Mesendoderm (in vitro differentiated cells): ENCODE data around the gene BCL2.

Experiments used
- DNase-seq: peaks from one replicate; pipeline ENCODE4 v3.0.0; 2013
- H2AK5ac ChIP-seq: 2 replicates; pipeline ENCODE4 v1.6.1; 2013; ENCODE audit warnings: low read length, inconsistent platforms
- H2BK120ac ChIP-seq: 2 replicates; pipeline ENCODE4 v1.6.1; 2013; ENCODE audit warnings: low read depth, mild to moderate bottlenecking, low read length, moderate library complexity, mixed read lengths
- H2BK15ac ChIP-seq: replicated peaks from 2 replicates; pipeline ENCODE4 v1.6.1; 2013; ENCODE audit warnings: low read depth, mild to moderate bottlenecking, moderate library complexity
- H2BK5ac ChIP-seq: 2 replicates; pipeline ENCODE4 v1.6.1; 2013; ENCODE audit warnings: low read length, inconsistent platforms
- H3K18ac ChIP-seq: 2 replicates; pipeline ENCODE4 v1.6.1; 2013; ENCODE audit warnings: mild to moderate bottlenecking, low read length, mixed read lengths
- H3K23ac ChIP-seq: one replicate; pipeline ENCODE4 v1.6.1; 2013; ENCODE audit warnings: low read length
- H3K27ac ChIP-seq: 2 replicates; pipeline ENCODE4 v1.5.1; 2013; ENCODE audit warnings: low read depth, mild to moderate bottlenecking, inconsistent platforms, low read length, moderate library complexity
- H3K27me3 ChIP-seq: 2 replicates; pipeline ENCODE4 v1.6.1; 2013; ENCODE audit warnings: low read length, control low read depth, mild to moderate bottlenecking, inconsistent platforms; ENCODE audit not compliant: insufficient read depth, poor library complexity
- H3K36me3 ChIP-seq: 2 replicates; pipeline ENCODE4 v1.6.1; 2013; ENCODE audit warnings: low read length, inconsistent platforms; ENCODE audit not compliant: control insufficient read depth, insufficient read depth
- H3K4ac ChIP-seq: one replicate; pipeline ENCODE4 v1.6.1; 2013; ENCODE audit warnings: low read depth, mild to moderate bottlenecking, low read length, moderate library complexity
- H3K4me1 ChIP-seq: 2 replicates; pipeline ENCODE4 v1.6.1; 2013; ENCODE audit warnings: low read depth, low read length, inconsistent platforms; ENCODE audit not compliant: control insufficient read depth
- H3K4me2 ChIP-seq: 2 replicates; pipeline ENCODE4 v1.6.1; 2013; ENCODE audit warnings: low read length
- H3K4me3 ChIP-seq: 2 replicates; pipeline ENCODE4 v1.5.1; 2013; ENCODE audit warnings: mild to moderate bottlenecking, low read length
- H3K56ac ChIP-seq: one replicate; pipeline ENCODE4 v1.6.1; 2013; ENCODE audit warnings: low read length
- H3K79me1 ChIP-seq: 2 replicates; pipeline ENCODE4 v1.6.1; 2013; ENCODE audit warnings: low read length, inconsistent platforms
- H3K79me2 ChIP-seq: 2 replicates; pipeline ENCODE4 v1.6.1; 2013; ENCODE audit warnings: mild to moderate bottlenecking, low read length; ENCODE audit not compliant: control insufficient read depth, insufficient read depth
- H3K9ac ChIP-seq: 2 replicates; pipeline ENCODE4 v1.6.1; 2013; ENCODE audit warnings: low read length, inconsistent platforms
- H4K5ac ChIP-seq: one replicate; pipeline ENCODE4 v1.6.1; 2013; ENCODE audit warnings: low read length
- H4K8ac ChIP-seq: one replicate; pipeline ENCODE4 v1.6.1; 2013; ENCODE audit warnings: low read depth, mild to moderate bottlenecking, control low read depth, low read length, moderate library complexity
- WGBS: extraction: QIAGEN DNeasy Blood & Tissue Kit; methylation state at CpG from one replicate; pipeline ENCODE4 v1.1.7; 2013; ENCODE audit warnings: low lambda C conversion rate, missing lambda C conversion rate; ENCODE audit not compliant: insufficient coverage; ENCODE audit errors: extremely low coverage; 5-methylcytosine and 5-hydroxymethylcytosine counted together

Gene BCL2

DNA sequence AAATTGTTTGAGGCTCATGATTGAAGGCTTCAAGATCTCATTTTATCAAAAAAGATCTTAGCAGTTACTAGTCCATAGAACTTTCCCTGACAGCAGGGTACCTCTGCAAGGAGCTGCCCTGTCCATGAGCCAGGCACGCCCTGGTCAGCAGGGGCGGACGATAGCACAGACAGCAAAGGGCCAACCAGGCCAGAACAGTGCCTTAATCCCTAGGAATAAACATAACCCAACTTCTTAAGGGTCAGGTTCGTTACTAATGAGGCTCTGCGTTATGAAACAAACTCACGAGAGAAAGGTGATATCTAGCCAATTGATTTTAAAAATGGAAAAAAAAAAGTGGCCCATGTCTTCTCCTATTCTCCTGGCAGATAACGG, 59.2 kb downstream of the BCL2 start:
- no peaks in the 10 kb centered on the region for H3K4me1 ChIP-seq
- H3K36me3 ChIP-seq, result no peaks in the 10 kb centered on the region
- no peak overlapping the region for H3K18ac ChIP-seq
- H3K27ac ChIP-seq, result no peak overlapping the region
- H3K4me2 ChIP-seq, result no peak overlapping the region
- no peak overlapping the region for H2BK5ac ChIP-seq
- no CpG with 5 or more reads among the region's 7 CpGs for WGBS
- H3K27me3 ChIP-seq, result no peaks in the 10 kb centered on the region
- H3K4me3 ChIP-seq, result no peak overlapping the region
- no peaks in the 10 kb centered on the region for H3K79me1 ChIP-seq
- no peak overlapping the region for H3K56ac ChIP-seq
- H4K8ac ChIP-seq, result no peak overlapping the region
- no peak overlapping the region for H3K4ac ChIP-seq
- H3K9ac ChIP-seq, result no peak overlapping the region
- no peak for DNase-seq
- no peak overlapping the region for H2BK15ac ChIP-seq
- no peak overlapping the region for H2AK5ac ChIP-seq
- no peak overlapping the region for H4K5ac ChIP-seq
- H3K23ac ChIP-seq, result no peak overlapping the region
- H2BK120ac ChIP-seq, result no peak overlapping the region
- H3K79me2 ChIP-seq, result no peaks in the 10 kb centered on the region

DNA sequence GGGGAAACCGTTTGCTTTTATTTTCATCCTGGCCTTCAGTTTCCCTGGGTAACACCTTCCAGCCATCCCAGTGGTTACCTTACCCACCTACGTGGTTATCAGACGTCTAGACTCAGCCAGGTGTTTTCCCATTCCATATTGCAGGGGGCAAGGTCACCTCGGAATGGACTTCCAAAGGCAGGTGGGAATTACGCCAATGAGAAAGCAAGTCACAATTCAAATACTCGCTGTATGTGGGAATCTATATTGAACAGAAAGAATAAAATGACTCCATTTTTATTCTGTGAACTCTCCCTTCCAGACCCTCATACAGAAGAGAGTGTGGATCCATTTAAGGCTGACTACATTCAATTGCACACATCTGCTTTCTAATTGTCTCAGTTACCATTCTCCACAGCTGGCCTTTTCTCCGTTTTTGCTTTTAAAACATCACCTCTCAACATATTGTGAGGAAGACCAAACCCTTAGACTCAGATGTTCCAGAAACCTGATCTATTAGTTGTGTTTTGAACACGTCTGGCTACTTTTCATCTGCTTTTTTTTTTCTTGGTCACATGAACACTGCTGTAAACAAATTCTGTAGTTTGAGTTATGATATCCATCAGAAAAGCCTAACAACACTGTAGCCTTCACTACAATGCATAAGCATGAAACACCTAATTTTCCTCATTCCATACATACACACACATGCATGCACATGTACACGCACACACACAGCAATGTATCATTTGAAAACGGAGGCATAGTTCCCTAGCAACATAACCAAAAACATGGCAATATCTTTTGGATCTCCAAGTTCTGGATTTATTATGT, 59.8 kb downstream of the BCL2 start:
- Histone ChIP-seq H2AK5ac (no peak overlapping the region), H3K4me1 (no peaks in the 10 kb centered on the region), H2BK120ac (no peak overlapping the region), H2BK5ac (no peak overlapping the region), H3K79me2 (no peaks in the 10 kb centered on the region), H3K27me3 (no peaks in the 10 kb centered on the region), H3K36me3 (no peaks in the 10 kb centered on the region), H3K9ac (no peak overlapping the region), H4K5ac (no peak overlapping the region), H3K4me2 (no peak overlapping the region), H2BK15ac (no peak overlapping the region), H3K23ac (no peak overlapping the region), H3K79me1 (no peaks in the 10 kb centered on the region), H4K8ac (no peak overlapping the region), H3K4me3 (no peak overlapping the region), H3K56ac (no peak overlapping the region), H3K27ac (no peak overlapping the region), H3K4ac (no peak overlapping the region), H3K18ac (no peak overlapping the region)
- WGBS, result no CpG with 5 or more reads among the region's 10 CpGs
- no peak for DNase-seq

DNA sequence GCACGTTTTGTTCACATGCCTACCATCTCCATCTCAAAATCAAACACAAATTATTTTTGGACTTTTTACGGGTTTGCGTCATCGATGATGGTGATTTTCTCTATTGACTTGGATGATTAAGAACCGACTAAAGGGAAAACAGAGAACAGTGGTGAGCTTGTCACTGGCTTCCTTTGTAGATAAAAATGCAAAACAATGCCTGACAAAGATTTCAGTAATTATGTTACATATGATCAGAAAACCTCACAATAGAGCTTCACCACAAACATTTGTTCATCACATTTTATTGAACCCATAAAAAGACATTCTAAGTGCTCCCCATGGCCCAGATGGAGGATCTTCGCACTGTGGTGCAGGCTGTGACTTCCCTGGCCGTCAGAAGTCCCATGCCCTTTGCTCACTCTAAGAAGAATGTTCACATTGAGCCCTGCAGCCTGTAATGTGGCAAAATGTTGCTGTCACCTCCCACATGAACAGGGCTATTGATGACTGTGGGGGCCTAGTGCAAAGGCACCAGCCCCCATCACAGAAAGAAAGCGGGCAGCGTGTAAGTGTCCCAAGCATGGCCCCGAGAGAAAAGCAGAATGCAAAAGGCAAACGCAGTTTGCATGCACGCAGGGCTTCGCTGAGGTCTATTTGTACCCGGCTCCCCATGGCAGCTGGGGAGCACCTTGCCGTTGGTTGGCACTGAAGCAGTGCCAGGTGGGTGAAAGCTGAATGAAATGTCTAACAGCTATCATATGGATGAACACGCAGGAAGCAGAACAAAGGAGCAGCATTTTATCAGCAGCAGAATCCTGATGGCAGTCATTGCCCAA, 60.6 kb downstream of the BCL2 start:
- Histone ChIP-seq H4K5ac (no peak overlapping the region), H3K56ac (no peak overlapping the region), H3K18ac (no peak overlapping the region), H3K27me3 (no peaks in the 10 kb centered on the region), H3K4ac (no peak overlapping the region), H4K8ac (no peak overlapping the region), H3K23ac (no peak overlapping the region), H3K4me3 (no peak overlapping the region), H3K27ac (no peak overlapping the region), H3K79me1 (no peaks in the 10 kb centered on the region), H3K9ac (no peak overlapping the region), H2BK15ac (no peak overlapping the region), H3K79me2 (no peaks in the 10 kb centered on the region), H2AK5ac (no peak overlapping the region), H3K4me2 (no peak overlapping the region), H2BK120ac (no peak overlapping the region), H3K4me1 (no peaks in the 10 kb centered on the region), H2BK5ac (no peak overlapping the region), H3K36me3 (no peaks in the 10 kb centered on the region)
- no peak for DNase-seq
- no CpG with 5 or more reads among the region's 16 CpGs for WGBS

- H3K18ac ChIP-seq, result no peak overlapping the region
- H3K79me1 ChIP-seq, result no peaks in the 10 kb centered on the region
- no peak overlapping the region for H2BK5ac ChIP-seq
- H3K36me3 ChIP-seq, result no peaks in the 10 kb centered on the region
- no peak overlapping the region for H4K5ac ChIP-seq
- H3K9ac ChIP-seq, result no peak overlapping the region
- no peak overlapping the region for H3K23ac ChIP-seq
- H3K4me1 ChIP-seq, result no peaks in the 10 kb centered on the region
- H3K27ac ChIP-seq, result no peak overlapping the region
- no peak overlapping the region for H3K56ac ChIP-seq
- H2BK15ac ChIP-seq, result no peak overlapping the region
- no CpG with 5 or more reads among the region's 5 CpGs for WGBS
- no peak overlapping the region for H2AK5ac ChIP-seq
- no peak overlapping the region for H3K4me2 ChIP-seq
- no peak overlapping the region for H3K4me3 ChIP-seq
- no peak overlapping the region for H2BK120ac ChIP-seq
- DNase-seq, result no peak
- no peaks in the 10 kb centered on the region for H3K79me2 ChIP-seq
- H4K8ac ChIP-seq, result no peak overlapping the region
- no peak overlapping the region for H3K4ac ChIP-seq
- no peaks in the 10 kb centered on the region for H3K27me3 ChIP-seq
Measured at GRCh38 chr18:63257453-63257852, 62.1 kb downstream of the BCL2 start.

- no peak overlapping the region for H3K56ac ChIP-seq
- WGBS, result no CpG with 5 or more reads among the region's 3 CpGs
Measured at GRCh38 chr18:63255435-63255834, 64.1 kb downstream of the BCL2 start.

More at GRCh38 chr18:63255435-63255834, 64.1 kb downstream of the BCL2 start:
- no peaks in the 10 kb centered on the region for H3K27me3 ChIP-seq
- no peaks in the 10 kb centered on the region for H3K4me1 ChIP-seq
- no peak overlapping the region for H3K27ac ChIP-seq
- H2BK5ac ChIP-seq, result no peak overlapping the region
- H3K23ac ChIP-seq, result no peak overlapping the region
- H3K79me1 ChIP-seq, result no peaks in the 10 kb centered on the region
- no peak overlapping the region for H3K18ac ChIP-seq
- H3K4me2 ChIP-seq, result no peak overlapping the region
- no peak overlapping the region for H2AK5ac ChIP-seq
- no peak overlapping the region for H3K4ac ChIP-seq
- no peaks in the 10 kb centered on the region for H3K79me2 ChIP-seq
- no peak overlapping the region for H3K4me3 ChIP-seq
- H3K36me3 ChIP-seq, result no peaks in the 10 kb centered on the region
- no peak overlapping the region for H2BK15ac ChIP-seq
- H2BK120ac ChIP-seq, result no peak overlapping the region
- no peak for DNase-seq
- no peak overlapping the region for H4K5ac ChIP-seq
- no peak overlapping the region for H4K8ac ChIP-seq
- no peak overlapping the region for H3K9ac ChIP-seq
